ENCODE data around the gene TCEAL5. TPM values are rescaled to one million over a fixed set of nuclear protein-coding genes. Genes with fewer than 3 reads are reported as not detected.

Gene TCEAL5
- total and polyA plus RNA-seq, 2 of the 8 experiments (the other 6 are each of a cell fraction or from before 2014, with no cell fraction given): 0.17 to 6.6 TPM

DNA sequence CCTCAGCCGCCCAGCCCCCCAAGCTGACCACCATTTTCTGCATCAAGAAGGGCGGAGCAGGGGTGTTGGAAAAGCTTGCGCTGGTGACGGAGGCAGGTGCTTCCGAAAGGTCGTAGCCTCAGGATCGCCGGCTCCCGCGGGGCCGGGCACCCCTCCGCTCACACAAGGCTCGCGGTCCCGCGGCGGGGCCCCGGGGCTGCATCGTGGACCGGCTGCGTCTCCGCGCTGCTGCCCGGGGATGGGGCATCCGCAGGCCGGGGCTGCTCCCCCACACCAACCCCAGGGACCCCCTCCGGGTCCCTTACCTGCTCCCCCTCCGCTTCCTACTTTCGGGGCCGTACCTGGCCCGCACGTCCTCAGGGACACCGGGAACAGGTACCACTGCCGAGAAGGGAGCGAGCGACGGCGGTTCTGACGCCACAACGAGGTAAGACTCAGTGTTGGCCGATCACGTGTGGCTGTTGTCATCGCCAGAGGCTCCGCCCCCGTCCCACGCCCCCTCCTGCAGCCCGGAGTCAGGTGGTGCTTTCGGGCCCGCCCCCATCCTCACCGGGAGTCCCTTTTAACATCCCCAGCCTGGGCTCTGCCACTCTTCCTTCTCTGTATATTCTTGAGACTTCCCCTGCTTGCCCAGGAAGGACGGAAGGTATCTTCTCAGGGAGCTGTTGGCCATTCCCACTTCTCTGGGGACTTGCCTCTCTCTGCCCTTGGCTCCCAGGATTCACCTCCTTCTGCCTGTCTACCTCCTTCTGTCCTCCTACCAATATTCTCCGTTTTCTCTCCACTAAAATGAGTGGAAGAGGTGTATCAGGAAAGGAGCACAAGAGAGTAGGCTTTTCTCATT, 34.2 kb upstream of the TCEAL5 start, which contains the start of gene BEX2 (continued):
- TF ChIP-seq, protein P1, sequence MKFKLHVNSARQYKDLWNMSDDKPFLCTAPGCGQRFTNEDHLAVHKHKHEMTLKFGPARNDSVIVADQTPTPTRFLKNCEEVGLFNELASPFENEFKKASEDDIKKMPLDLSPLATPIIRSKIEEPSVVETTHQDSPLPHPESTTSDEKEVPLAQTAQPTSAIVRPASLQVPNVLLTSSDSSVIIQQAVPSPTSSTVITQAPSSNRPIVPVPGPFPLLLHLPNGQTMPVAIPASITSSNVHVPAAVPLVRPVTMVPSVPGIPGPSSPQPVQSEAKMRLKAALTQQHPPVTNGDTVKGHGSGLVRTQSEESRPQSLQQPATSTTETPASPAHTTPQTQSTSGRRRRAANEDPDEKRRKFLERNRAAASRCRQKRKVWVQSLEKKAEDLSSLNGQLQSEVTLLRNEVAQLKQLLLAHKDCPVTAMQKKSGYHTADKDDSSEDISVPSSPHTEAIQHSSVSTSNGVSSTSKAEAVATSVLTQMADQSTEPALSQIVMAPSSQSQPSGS (IDR thresholded peaks at IDR 0.05; ENCODE audit: low read length): no peak
- TF ChIP-seq FOSL1 (IDR thresholded peaks at IDR 0.05; ENCODE audit: insufficient read depth, low read depth, low read length) (no peak), POLR2A (IDR thresholded peaks at IDR 0.05; ENCODE audit: control extremely low read depth in 1 of 2, low read depth in 2 of 2, low read length in 2 of 2) (peak; percentile 80 to 88), SUZ12 (IDR thresholded peaks at IDR 0.05; ENCODE audit: low read length) (no peak), KDM5A (IDR thresholded peaks at IDR 0.05; ENCODE audit: low read length) (no peak), RFX5 (IDR thresholded peaks at IDR 0.05; ENCODE audit: borderline replicate concordance, low read depth, low read length) (no peak), POU5F1 (IDR thresholded peaks at IDR 0.05; ENCODE audit: low read depth, low read length) (no peak), RXRA (IDR thresholded peaks at IDR 0.05; ENCODE audit: insufficient read depth, low read depth, low read length) (no peak)
- TF ChIP-seq, protein P2, sequence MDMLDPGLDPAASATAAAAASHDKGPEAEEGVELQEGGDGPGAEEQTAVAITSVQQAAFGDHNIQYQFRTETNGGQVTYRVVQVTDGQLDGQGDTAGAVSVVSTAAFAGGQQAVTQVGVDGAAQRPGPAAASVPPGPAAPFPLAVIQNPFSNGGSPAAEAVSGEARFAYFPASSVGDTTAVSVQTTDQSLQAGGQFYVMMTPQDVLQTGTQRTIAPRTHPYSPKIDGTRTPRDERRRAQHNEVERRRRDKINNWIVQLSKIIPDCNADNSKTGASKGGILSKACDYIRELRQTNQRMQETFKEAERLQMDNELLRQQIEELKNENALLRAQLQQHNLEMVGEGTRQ (IDR thresholded peaks at IDR 0.05; ENCODE audit: low read length): peak; percentile 88
